Suprapubic skin (tissue), 3 donors: ENCODE measurements around the gene RBMS3.

Source experiments
- CTCF ChIP-seq, 2 donors: fragments of 200-600 bp in 1 of 2; fragments of 450-650 bp in 1 of 2; sonication (generic) in 1 of 2; IDR thresholded peaks; one replicate each; pipeline ENCODE4 v1.5.1; 2016 to 2019; ENCODE audit warnings: antibody characterized with exemption in 2 of 2, mild to moderate bottlenecking in 1 of 2, moderate library complexity in 1 of 2
- POLR2AphosphoS5 ChIP-seq, 3 donors: sonication (generic); formaldehyde crosslinking; IDR thresholded peaks; one replicate each; pipeline ENCODE4 v1.6.1; 2017; ENCODE audit warnings: antibody characterized with exemption in 3 of 3

- TF ChIP-seq CTCF (IDR thresholded peaks at IDR 0.05) (no peak), POLR2AphosphoS5 (IDR thresholded peaks at IDR 0.05) (no peak)
Measured at GRCh38 chr3:29493109-29493508, 212.2 kb downstream of the RBMS3 start.
